Gastroesophageal sphincter (tissue), 4 donors: ENCODE measurements around the gene IVD. TPM values are rescaled to one million over a fixed set of nuclear protein-coding genes. Genes with fewer than 3 reads are reported as not detected.

ENCODE experiments used
- ATAC-seq: fragments of 150-250 bp; one replicate; pipeline ENCODE4 v1.9.1; 2016; ENCODE audit warnings: mild to moderate bottlenecking, moderate library complexity
- H3K27ac ChIP-seq, 4 donors: fragments of 200-600 bp; sonication (generic) in 3 of 4; 1 replicate in 3 of 4; 2 replicates in 1 of 4; pipeline ENCODE4 v1.5.1; 2016 to 2019
- H3K27me3 ChIP-seq: fragments of 200-600 bp; sonication (generic); one replicate; pipeline ENCODE4 v1.5.1; 2019
- H3K36me3 ChIP-seq, 2 donors: fragments of 200-600 bp; sonication (generic); one replicate each; pipeline ENCODE4 v1.5.1; 2019; ENCODE audit warnings: control low read depth in 1 of 2
- H3K4me1 ChIP-seq, 3 donors: fragments of 200-600 bp; sonication (generic); 1 replicate in 2 of 3; 2 replicates in 1 of 3; pipeline ENCODE4 v1.5.1; 2016 to 2019; ENCODE audit warnings: control low read depth in 2 of 3
- H3K4me3 ChIP-seq, 2 donors: fragments of 200-600 bp; sonication (generic); one replicate each; pipeline ENCODE4 v1.5.1; 2019; ENCODE audit warnings: mild to moderate bottlenecking in 1 of 2, moderate library complexity in 1 of 2
- H3K9me3 ChIP-seq, 3 donors: fragments of 200-600 bp; sonication (generic); one replicate each; pipeline ENCODE4 v1.5.1; 2017 to 2019; ENCODE audit warnings: control low read depth in 2 of 3
- CTCF ChIP-seq, 4 experiments: fragments of 200-600 bp in 2 of 4; fragments of 450-650 bp in 2 of 4; sonication (generic) in 1 of 4; IDR thresholded peaks; one replicate each; pipeline ENCODE4 v1.5.1; 2017 to 2019; ENCODE audit warnings: antibody characterized with exemption in 4 of 4, mild to moderate bottlenecking in 2 of 4, moderate library complexity in 2 of 4
- EP300 ChIP-seq: sonication (generic); formaldehyde crosslinking; IDR thresholded peaks from one replicate; pipeline ENCODE4 v1.6.1; 2017; ENCODE audit warnings: antibody characterized with exemption, mild to moderate bottlenecking
- POLR2A ChIP-seq, 2 donors: fragments of 450-650 bp; IDR thresholded peaks; one replicate each; pipeline ENCODE4 v1.6.1; 2017; ENCODE audit warnings: antibody characterized with exemption in 2 of 2, mild to moderate bottlenecking in 2 of 2, moderate library complexity in 1 of 2
- POLR2AphosphoS5 ChIP-seq: sonication (generic); formaldehyde crosslinking; IDR thresholded peaks from one replicate; pipeline ENCODE4 v1.6.1; 2017; ENCODE audit warnings: antibody characterized with exemption
- WGBS, 2 donors: methylation state at CpG; one replicate each; pipeline ENCODE4 v1.1.5; 2018; ENCODE audit warnings: low coverage in 1 of 2; 5-methylcytosine and 5-hydroxymethylcytosine counted together
- total RNA-seq, 4 donors: library from RNA; depleted of rRNA; stranded (reverse); fragments of >200 nt; gene quantifications; one replicate each; pipeline ENCODE4 v1.1.0, GENCODE V29; 2016

The IVD gene
- total RNA-seq, 4 donors from 2014 or later, result 26.1 to 80.2 (median 50.1) TPM

DNA sequence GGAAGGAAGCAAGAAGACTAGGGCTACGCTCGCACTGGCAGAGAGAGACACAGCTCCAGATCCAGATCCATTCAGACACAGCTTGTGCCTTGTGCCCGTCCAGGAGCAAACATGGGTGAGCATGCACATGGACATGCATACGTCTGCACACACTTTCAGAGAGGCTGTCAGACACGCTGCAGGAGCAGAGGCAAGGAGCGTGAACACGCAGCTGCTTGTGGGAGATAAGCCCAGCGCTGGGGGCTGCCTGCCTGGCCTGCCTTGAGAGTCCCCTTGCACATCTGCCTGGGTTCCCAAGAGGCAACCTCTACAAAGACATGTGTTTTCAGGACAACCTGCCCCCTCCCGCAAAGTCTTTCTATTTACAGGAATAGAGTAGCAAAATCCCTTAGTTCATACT, 21.6 kb downstream of the IVD start:
- WGBS, 2 donors, result 81 to 90% methylated on average over 6 to 8 of the region's 9 CpGs
- peaks cover 0 to 18% of the 10 kb centered on the region in 2 donors for H3K36me3 ChIP-seq
- peaks cover 0 to under 1% (median 0%) of the 10 kb centered on the region in 3 donors for H3K4me1 ChIP-seq
- TF ChIP-seq EP300 (no peak), CTCF (IDR thresholded peaks at IDR 0.05) (no peak), POLR2A (IDR thresholded peaks at IDR 0.05) (no peak), POLR2AphosphoS5 (no peak)
- no peaks in the 10 kb centered on the region for H3K9me3 ChIP-seq
- no peak for ATAC-seq
- H3K27ac ChIP-seq, result no peak overlapping the region
- H3K27me3 ChIP-seq, result no peaks in the 10 kb centered on the region
- no peak overlapping the region for H3K4me3 ChIP-seq

DNA sequence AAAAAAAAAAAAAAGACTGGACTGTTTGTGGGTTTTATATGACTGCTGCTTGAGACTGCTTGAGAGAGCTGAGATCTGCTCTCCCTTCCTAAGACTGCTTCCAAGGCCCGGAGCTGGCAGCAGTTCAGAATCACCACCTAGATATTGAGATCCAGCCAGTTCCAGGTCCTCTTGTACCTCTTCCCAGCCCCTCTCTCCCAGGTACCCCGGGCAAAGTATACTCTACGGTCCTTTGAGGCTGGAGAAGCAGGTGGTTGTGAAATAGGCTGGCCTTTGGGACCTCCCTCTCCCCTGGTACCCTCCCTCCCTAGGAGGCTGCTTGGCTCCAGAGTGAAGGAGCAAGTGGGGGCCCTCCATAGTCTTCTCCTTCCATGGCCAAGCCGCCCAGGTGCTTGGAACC, 22.6 kb downstream of the IVD start:
- 84 to 100% methylated on average over 2 to 3 of the region's 4 CpGs for WGBS, 2 donors
- no peak for ATAC-seq
- TF ChIP-seq EP300 (no peak), CTCF (IDR thresholded peaks at IDR 0.05) (no peak), POLR2A (IDR thresholded peaks at IDR 0.05) (no peak), POLR2AphosphoS5 (no peak)
- Histone ChIP-seq H3K4me3 (no peak overlapping the region), H3K27me3 (no peaks in the 10 kb centered on the region), H3K9me3 (no peaks in the 10 kb centered on the region), H3K4me1 (no peaks in the 10 kb centered on the region), H3K36me3 (peaks cover 0 to 19% of the 10 kb centered on the region in 2 donors), H3K27ac (no peak overlapping the region)

GRCh38 chr15:40429068-40429710, 23.6 kb downstream of the IVD start:
- TF ChIP-seq EP300 (no peak), CTCF (IDR thresholded peaks at IDR 0.05) (no peak), POLR2A (IDR thresholded peaks at IDR 0.05) (no peak), POLR2AphosphoS5 (no peak)
- ATAC-seq, result no peak
- no peaks in the 10 kb centered on the region for H3K27me3 ChIP-seq
- H3K36me3 ChIP-seq, result peaks cover 0 to 19% of the 10 kb centered on the region in 2 donors
- WGBS, 2 donors, result 93 to 100% methylated on average over 3 to 8 of the region's 10 CpGs
- no peaks in the 10 kb centered on the region for H3K4me1 ChIP-seq
- H3K4me3 ChIP-seq, result no peak overlapping the region
- H3K9me3 ChIP-seq, result no peaks in the 10 kb centered on the region
- no peak overlapping the region for H3K27ac ChIP-seq

DNA sequence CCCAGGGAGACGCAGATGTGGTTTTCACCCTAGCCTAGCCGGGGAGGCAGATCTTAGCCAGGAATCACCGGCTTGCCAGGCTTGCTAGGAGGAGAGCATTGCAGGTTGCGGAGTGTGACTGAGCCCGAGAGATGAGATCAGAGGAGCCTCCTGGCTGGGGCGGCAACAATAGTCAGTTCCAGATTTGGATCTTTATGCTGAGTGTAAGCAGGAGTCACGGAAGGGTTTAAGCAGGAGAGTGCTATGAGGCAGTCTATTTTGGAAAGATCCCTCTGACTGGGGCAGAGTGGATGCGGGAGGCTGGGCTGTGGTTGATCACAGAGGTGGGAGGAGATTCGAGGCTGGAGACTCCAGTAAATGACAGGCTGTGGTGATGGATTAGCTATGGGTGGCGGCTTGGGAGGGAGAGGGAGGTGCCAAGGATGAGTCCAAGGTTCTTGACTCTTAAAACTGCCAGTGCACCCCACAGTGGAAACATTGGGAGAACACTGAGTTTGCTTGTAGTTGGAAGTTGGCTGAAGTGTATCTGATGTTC, 24.7 kb downstream of the IVD start:
- ATAC-seq, result peak; percentile 31
- H3K27ac ChIP-seq, result no peak overlapping the region
- H3K27me3 ChIP-seq, result peaks cover 6% of the 10 kb centered on the region
- H3K4me1 ChIP-seq, result no peaks in the 10 kb centered on the region
- no peak for TF ChIP-seq CTCF (IDR thresholded peaks at IDR 0.05)
- no peak for TF ChIP-seq POLR2AphosphoS5
- TF ChIP-seq EP300, result no peak
- TF ChIP-seq POLR2A (IDR thresholded peaks at IDR 0.05), result no peak
- 63 to 67% methylated on average over 1 to 7 of the region's 10 CpGs for WGBS, 2 donors
- H3K4me3 ChIP-seq, result no peak overlapping the region
- peaks cover 0 to 19% of the 10 kb centered on the region in 2 donors for H3K36me3 ChIP-seq
- no peaks in the 10 kb centered on the region for H3K9me3 ChIP-seq
